ENCODE results near the gene HIPK2.

DNA sequence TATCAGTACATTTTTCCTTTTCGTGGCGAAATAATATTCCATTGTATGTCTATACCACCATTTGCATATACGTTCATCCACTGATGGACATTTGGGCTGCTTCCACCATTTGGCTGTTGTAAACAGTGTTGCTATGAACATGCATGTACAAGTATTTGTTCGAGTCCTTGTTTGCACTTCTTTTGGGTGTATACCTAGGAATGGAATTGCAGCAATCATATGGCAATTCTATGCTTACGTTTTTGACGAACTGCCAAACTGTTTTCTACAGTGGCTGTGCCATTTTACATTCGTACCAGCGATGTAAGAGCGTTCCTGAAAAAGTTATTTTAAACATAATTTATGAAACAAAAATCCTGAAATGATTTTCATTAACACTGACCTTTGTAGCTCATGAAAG, 79.5 kb downstream of the HIPK2 start:
- TF ChIP-seq, protein P1, sequence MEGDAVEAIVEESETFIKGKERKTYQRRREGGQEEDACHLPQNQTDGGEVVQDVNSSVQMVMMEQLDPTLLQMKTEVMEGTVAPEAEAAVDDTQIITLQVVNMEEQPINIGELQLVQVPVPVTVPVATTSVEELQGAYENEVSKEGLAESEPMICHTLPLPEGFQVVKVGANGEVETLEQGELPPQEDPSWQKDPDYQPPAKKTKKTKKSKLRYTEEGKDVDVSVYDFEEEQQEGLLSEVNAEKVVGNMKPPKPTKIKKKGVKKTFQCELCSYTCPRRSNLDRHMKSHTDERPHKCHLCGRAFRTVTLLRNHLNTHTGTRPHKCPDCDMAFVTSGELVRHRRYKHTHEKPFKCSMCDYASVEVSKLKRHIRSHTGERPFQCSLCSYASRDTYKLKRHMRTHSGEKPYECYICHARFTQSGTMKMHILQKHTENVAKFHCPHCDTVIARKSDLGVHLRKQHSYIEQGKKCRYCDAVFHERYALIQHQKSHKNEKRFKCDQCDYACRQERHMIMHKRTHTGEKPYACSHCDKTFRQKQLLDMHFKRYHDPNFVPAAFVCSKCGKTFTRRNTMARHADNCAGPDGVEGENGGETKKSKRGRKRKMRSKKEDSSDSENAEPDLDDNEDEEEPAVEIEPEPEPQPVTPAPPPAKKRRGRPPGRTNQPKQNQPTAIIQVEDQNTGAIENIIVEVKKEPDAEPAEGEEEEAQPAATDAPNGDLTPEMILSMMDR (IDR thresholded peaks at IDR 0.05): no peak
- no peak for TF ChIP-seq POLR2AphosphoS5 (IDR thresholded peaks at IDR 0.05)

Data from stomach (tissue), 4 donors.